ENCODE results near the gene LRP10. TPM values are rescaled to one million over a fixed set of nuclear protein-coding genes. Genes with fewer than 3 reads are reported as not detected.
"Not testable (repeated sequence)": the region's sequence is repeated elsewhere in the genome, so short reads cannot be mapped to it uniquely, and the experiment has no call there.

Gene LRP10
- total and polyA plus RNA-seq, 2 experiments from 2014 or later: 161 to 202 TPM

DNA sequence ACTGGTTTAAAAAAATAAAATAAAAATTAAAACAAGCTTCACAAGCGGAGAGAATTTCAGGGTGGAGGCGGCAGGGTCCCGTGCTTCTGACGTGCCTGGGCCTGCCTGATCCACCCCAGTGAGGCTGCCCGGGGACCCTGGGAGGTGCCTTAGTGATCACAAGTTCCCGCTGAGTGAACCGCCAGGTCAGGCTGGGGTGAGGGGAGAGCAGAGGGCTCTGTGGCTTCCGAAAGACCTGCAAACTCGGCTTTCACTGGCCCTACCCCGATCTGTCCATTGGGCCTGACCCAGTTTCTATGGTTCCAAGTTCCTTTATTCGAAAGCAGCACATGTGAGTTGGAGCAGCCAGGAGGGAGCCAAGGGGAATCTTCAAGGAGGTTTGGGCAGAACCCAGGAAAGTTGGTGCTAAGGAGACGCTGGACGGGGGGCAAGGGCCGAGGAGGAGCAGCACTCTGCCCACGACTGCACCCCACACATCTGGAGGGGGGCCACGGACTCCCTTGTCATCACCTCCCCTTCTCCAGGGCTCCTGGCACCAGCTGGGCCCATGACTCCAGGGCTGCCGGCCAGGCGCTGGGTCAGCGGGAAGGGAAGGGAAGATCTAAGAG is 22.2 kb upstream of the LRP10 start:
- Histone ChIP-seq H3K4me2 (ENCODE audit: unreplicated experiment) (peak overlapping the region; percentile 88), H3K9me3 (ENCODE audit: low read depth) (no peaks in the 10 kb centered on the region), H3K9ac (peak overlapping the region; percentile 94), H3K27me3 (replicated peaks; ENCODE audit: insufficient read depth) (no peaks in the 10 kb centered on the region), H3K9me2 (ENCODE audit: insufficient read depth) (no peaks in the 10 kb centered on the region), H3F3A (ENCODE audit: insufficient read depth) (peaks cover 71% of the 10 kb centered on the region), H3K4me3 (0 out of 2 replicates have a peak overlapping the region, but pooled peaks have one; percentile 50), H3K79me2 (ENCODE audit: insufficient read depth) (peaks cover 21% of the 10 kb centered on the region), H3K36me3 (ENCODE audit: low read depth) (peaks cover 19% of the 10 kb centered on the region), H2AFZ (no peak overlapping the region), H4K20me1 (ENCODE audit: insufficient read depth) (no peaks in the 10 kb centered on the region), H3K4me1 (ENCODE audit: insufficient read depth) (peaks cover 67% of the 10 kb centered on the region), H3K27ac (peak overlapping the region; percentile 100)
- peak; percentile 83 for DNase-seq
- 6 to 8% methylated on average over 18 to 19 of the region's 19 CpGs for WGBS, 2 experiments (ENCODE audit: low coverage in 1 of 2, low lambda C conversion rate in 2 of 2, missing lambda C conversion rate in 2 of 2)
- no peak for TF ChIP-seq EZH2 (IDR thresholded peaks at IDR 0.05; ENCODE audit: insufficient read depth, poor library complexity, severe bottlenecking)
- TF ChIP-seq EZH2phosphoT487 (IDR thresholded peaks at IDR 0.05; ENCODE audit: insufficient read depth, low read depth): no peak
- in situ Hi-C loops (cut with MboI): no loop called here

DNA sequence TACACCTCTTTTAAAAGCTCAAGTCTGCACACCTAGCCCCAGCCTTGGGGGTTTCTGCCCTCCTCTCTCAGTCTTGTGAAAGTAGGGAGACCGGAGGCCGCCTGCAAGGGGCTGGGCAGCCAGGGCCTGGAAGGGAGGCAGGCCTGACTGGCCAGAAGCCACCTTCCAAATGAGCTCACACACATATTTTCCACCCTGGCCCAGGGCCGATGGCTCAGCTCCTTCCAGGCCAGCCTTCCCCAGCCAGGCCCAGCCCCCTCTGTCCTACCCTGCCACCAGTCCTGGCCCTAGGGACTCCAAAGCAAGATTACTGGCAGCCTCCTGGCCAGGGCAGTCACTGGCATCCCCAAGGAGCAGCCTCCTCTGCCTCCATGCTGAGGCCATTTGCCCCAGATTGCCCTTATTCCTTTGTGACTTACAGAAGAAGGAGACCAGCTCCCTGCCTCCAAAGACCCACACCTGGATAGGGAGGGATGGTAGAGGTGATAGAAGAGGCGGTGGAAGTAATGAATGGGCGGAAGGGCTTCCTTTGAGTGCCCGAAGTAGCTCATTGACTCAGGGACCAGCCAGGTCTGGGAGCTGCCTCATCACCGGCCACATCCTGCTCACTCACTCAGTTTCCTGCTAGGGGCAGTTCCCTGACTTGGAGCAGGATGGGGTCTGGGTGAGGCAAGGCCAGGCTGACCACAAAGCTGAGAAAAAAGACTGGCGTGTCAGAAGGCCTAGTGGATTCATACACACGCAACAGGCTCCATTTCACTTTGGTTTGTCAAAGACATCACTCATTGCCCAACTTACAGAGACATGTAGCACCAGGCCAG is 20.4 kb upstream of the LRP10 start:
- Histone ChIP-seq H3K36me3 (ENCODE audit: low read depth) (peaks cover 7% of the 10 kb centered on the region; the same call in 1 of the 2 replicates), H3K9ac (peak overlapping the region; percentile 94), H3K79me2 (ENCODE audit: insufficient read depth) (peaks cover 5% of the 10 kb centered on the region), H3K27ac (peak overlapping the region; percentile 100), H3F3A (ENCODE audit: insufficient read depth) (peaks cover 52% of the 10 kb centered on the region), H3K4me1 (ENCODE audit: insufficient read depth) (peaks cover 60% of the 10 kb centered on the region), H3K4me3 (peak overlapping the region; percentile 60), H3K9me2 (ENCODE audit: insufficient read depth) (no peaks in the 10 kb centered on the region), H2AFZ (peak overlapping the region; percentile 19; the same call in 1 of the 2 replicates), H3K4me2 (ENCODE audit: unreplicated experiment) (peak overlapping the region; percentile 88), H3K9me3 (ENCODE audit: low read depth) (no peaks in the 10 kb centered on the region), H4K20me1 (ENCODE audit: insufficient read depth) (no peaks in the 10 kb centered on the region), H3K27me3 (replicated peaks; ENCODE audit: insufficient read depth) (no peaks in the 10 kb centered on the region)
- in situ Hi-C loops (cut with MboI): loop anchor here (10.0 kb wide), 1 partner anchor 286 kb away; no protein-coding TSS in a partner anchor
- TF ChIP-seq EZH2phosphoT487 (IDR thresholded peaks at IDR 0.05; ENCODE audit: insufficient read depth, low read depth) (no peak), EZH2 (IDR thresholded peaks at IDR 0.05; ENCODE audit: insufficient read depth, poor library complexity, severe bottlenecking) (no peak)
- DNase-seq: peak; percentile 98
- WGBS, 2 experiments (ENCODE audit: low coverage in 1 of 2, low lambda C conversion rate in 2 of 2, missing lambda C conversion rate in 2 of 2): 2 to 3% methylated on average over 9 of the region's 9 CpGs

DNA sequence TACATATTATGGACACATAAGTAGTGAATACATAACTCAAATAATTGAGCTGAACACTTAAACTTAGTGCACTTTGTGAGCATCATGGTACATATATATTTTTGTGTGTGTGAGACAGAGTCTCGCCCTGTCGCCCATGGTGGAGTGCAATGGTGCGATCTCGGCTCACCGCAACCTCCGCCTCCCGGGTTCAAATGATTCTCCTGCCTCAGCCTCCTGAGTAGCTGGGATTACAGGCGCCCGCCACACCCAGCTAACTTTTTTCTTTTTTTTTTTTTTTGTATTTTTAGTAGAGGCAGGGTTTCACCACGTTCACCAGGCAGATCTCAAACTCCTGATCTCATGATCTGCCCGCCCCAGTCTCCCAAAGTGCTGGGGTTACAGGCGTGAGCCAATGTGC is 19.4 kb upstream of the LRP10 start:
- not testable (repeated sequence) for H3K9me2 ChIP-seq (ENCODE audit: insufficient read depth); H3K4me3 ChIP-seq; H3K27me3 ChIP-seq (replicated peaks; ENCODE audit: insufficient read depth); H4K20me1 ChIP-seq (ENCODE audit: insufficient read depth); H3K79me2 ChIP-seq (ENCODE audit: insufficient read depth); H3K9me3 ChIP-seq (ENCODE audit: low read depth); H3K36me3 ChIP-seq (ENCODE audit: low read depth)
- Histone ChIP-seq H3F3A (ENCODE audit: insufficient read depth) (peaks cover 44% of the 10 kb centered on the region), H2AFZ (peak overlapping the region; percentile 19), H3K4me2 (ENCODE audit: unreplicated experiment) (peak overlapping the region; percentile 43), H3K4me1 (ENCODE audit: insufficient read depth) (peaks cover 51% of the 10 kb centered on the region), H3K27ac (peak overlapping the region; percentile 100), H3K9ac (peak overlapping the region; percentile 94)
- in situ Hi-C loops (cut with MboI): loop anchor here (10.0 kb wide), 1 partner anchor 287 kb away; no protein-coding TSS in a partner anchor
- DNase-seq: peak; percentile 23
- WGBS, 2 experiments (ENCODE audit: low coverage in 1 of 2, low lambda C conversion rate in 2 of 2, missing lambda C conversion rate in 2 of 2): 60 to 63% methylated on average over 12 of the region's 12 CpGs

DNA sequence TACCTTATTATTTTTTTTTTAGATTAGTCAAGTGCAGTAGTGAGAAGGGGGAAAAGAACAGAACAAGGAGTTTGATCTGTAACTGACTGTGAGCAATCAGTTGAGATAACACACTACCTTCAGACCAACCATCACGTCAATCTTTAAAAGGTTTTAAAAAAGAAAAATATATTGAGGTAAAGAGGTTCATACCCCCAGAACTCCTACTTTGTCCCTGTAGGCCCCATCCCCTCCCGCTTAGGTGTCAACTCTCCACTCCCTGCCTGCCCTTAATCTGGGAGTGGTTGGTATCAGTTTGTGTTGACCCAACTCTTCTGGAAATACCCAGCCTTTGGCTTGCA is 19.0 kb upstream of the LRP10 start:
- H3K4me3 ChIP-seq: peak overlapping the region; percentile 80; the same call in 1 of the 2 replicates

More for the DNA sequence above, 19.0 kb upstream of the LRP10 start:
- H3K4me1 ChIP-seq (ENCODE audit: insufficient read depth): peaks cover 50% of the 10 kb centered on the region
- TF ChIP-seq EZH2phosphoT487 (IDR thresholded peaks at IDR 0.05; ENCODE audit: insufficient read depth, low read depth) (no peak), EZH2 (IDR thresholded peaks at IDR 0.05; ENCODE audit: insufficient read depth, poor library complexity, severe bottlenecking) (no peak)
- peak overlapping the region; percentile 99 for H2AFZ ChIP-seq
- H3K9me2 ChIP-seq (ENCODE audit: insufficient read depth): no peaks in the 10 kb centered on the region
- H3K9me3 ChIP-seq (ENCODE audit: low read depth): no peaks in the 10 kb centered on the region
- no peaks in the 10 kb centered on the region for H3K27me3 ChIP-seq (replicated peaks; ENCODE audit: insufficient read depth)
- H3K36me3 ChIP-seq (ENCODE audit: low read depth): no peaks in the 10 kb centered on the region
- peaks cover 44% of the 10 kb centered on the region for H3F3A ChIP-seq (ENCODE audit: insufficient read depth)
- in situ Hi-C loops (cut with MboI): loop anchor here (10.0 kb wide), 1 partner anchor 288 kb away; no protein-coding TSS in a partner anchor
- no peaks in the 10 kb centered on the region for H3K79me2 ChIP-seq (ENCODE audit: insufficient read depth)
- peak overlapping the region; percentile 100 for H3K27ac ChIP-seq
- WGBS, 2 experiments (ENCODE audit: low coverage in 1 of 2, low lambda C conversion rate in 2 of 2, missing lambda C conversion rate in 2 of 2): 47 to 55% methylated on average over 2 of the region's 2 CpGs
- H4K20me1 ChIP-seq (ENCODE audit: insufficient read depth): no peaks in the 10 kb centered on the region
- DNase-seq: no peak
- H3K4me2 ChIP-seq (ENCODE audit: unreplicated experiment): peak overlapping the region; percentile 94
- peak overlapping the region; percentile 94 for H3K9ac ChIP-seq
